Measurements from ENCODE around the gene AUTS2. TPM values are rescaled to one million over a fixed set of nuclear protein-coding genes. Genes with fewer than 3 reads are reported as not detected.
A peak's percentile ranks its signal among the peaks of the same experiment; 100 is the strongest.

The AUTS2 gene
- total and polyA plus RNA-seq, 4 donors, result 4.9 to 24.4 (median 7.0) TPM

DNA sequence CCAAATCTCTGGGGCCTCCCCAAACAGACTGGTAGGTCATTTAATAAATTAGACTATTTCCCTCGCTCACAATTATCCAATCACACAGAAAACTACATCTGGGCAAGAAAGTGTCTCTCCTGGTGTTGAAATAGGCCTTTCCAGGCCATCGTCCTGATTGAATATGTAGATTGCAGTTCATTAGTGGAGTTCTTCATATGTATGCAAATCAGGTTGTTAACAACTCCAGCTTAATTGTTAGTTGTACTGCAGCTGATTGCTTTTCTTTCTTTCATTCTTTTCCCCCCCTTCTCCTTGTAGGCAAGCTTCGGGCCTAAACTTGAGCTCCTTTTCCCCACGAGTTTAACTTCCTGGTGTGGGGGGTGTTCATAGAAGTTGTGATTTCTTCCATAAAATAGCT lies 1174.6 kb downstream of the AUTS2 start:
- DNase-seq (ENCODE audit: low spot score), result no peak
- WGBS, result 92% methylated on average over 4 of the region's 4 CpGs
- Histone ChIP-seq H3K27ac (ENCODE audit: low read depth in 1 of 2, low read length in 2 of 2) (no peak overlapping the region), H3K4me3 (ENCODE audit: low read depth in 1 of 3, low read length in 3 of 3) (no peak overlapping the region), H3K9me3 (ENCODE audit: control insufficient read depth in 4 of 4, low read length in 3 of 4) (no peaks in the 10 kb centered on the region), H3K4me1 (ENCODE audit: control insufficient read depth in 4 of 4, insufficient read depth in 4 of 4, low read length in 3 of 4) (peaks cover 0 to 4% (median under 1%) of the 10 kb centered on the region in 4 donors), H3K27me3 (ENCODE audit: control insufficient read depth in 4 of 4, insufficient read depth in 4 of 4, low read length in 3 of 4) (no peaks in the 10 kb centered on the region), H3K36me3 (ENCODE audit: control insufficient read depth in 4 of 4, insufficient read depth in 3 of 4, low read depth in 1 of 4, low read length in 3 of 4) (peaks cover 12 to 44% (median 35%) of the 10 kb centered on the region in 4 donors), H3K9ac (ENCODE audit: low read depth in 1 of 2, low read length in 2 of 2) (no peak overlapping the region)
- TF ChIP-seq EGR1 (IDR thresholded peaks at IDR 0.05; ENCODE audit: low read depth in 2 of 2) (no peak), JUND (IDR thresholded peaks at IDR 0.05) (no peak), GABPA (IDR thresholded peaks at IDR 0.05 in 1 of 2, conservative IDR thresholded peaks at IDR 0.05 in 1 of 2) (no peak), ATF3 (IDR thresholded peaks at IDR 0.05) (no peak), TAF1 (conservative IDR thresholded peaks at IDR 0.05) (no peak), SP1 (IDR thresholded peaks at IDR 0.05) (no peak), RAD21 (IDR thresholded peaks at IDR 0.05) (no peak), ZBTB33 (IDR thresholded peaks at IDR 0.05) (no peak), FOXA1 (IDR thresholded peaks at IDR 0.05) (no peak)
- TF ChIP-seq, protein P1, sequence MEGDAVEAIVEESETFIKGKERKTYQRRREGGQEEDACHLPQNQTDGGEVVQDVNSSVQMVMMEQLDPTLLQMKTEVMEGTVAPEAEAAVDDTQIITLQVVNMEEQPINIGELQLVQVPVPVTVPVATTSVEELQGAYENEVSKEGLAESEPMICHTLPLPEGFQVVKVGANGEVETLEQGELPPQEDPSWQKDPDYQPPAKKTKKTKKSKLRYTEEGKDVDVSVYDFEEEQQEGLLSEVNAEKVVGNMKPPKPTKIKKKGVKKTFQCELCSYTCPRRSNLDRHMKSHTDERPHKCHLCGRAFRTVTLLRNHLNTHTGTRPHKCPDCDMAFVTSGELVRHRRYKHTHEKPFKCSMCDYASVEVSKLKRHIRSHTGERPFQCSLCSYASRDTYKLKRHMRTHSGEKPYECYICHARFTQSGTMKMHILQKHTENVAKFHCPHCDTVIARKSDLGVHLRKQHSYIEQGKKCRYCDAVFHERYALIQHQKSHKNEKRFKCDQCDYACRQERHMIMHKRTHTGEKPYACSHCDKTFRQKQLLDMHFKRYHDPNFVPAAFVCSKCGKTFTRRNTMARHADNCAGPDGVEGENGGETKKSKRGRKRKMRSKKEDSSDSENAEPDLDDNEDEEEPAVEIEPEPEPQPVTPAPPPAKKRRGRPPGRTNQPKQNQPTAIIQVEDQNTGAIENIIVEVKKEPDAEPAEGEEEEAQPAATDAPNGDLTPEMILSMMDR (IDR thresholded peaks at IDR 0.05; ENCODE audit: low read depth, low read length, missing input control), result no peak

- DNase-seq (ENCODE audit: low spot score), result no peak
- Histone ChIP-seq H3K27me3 (ENCODE audit: control insufficient read depth in 4 of 4, insufficient read depth in 4 of 4, low read length in 3 of 4) (no peaks in the 10 kb centered on the region), H3K9me3 (ENCODE audit: control insufficient read depth in 4 of 4, low read length in 3 of 4) (no peaks in the 10 kb centered on the region), H3K27ac (ENCODE audit: low read depth in 1 of 2, low read length in 2 of 2) (no peak overlapping the region), H3K9ac (ENCODE audit: low read depth in 1 of 2, low read length in 2 of 2) (no peak overlapping the region), H3K36me3 (ENCODE audit: control insufficient read depth in 4 of 4, insufficient read depth in 3 of 4, low read depth in 1 of 4, low read length in 3 of 4) (peaks cover 12 to 43% (median 36%) of the 10 kb centered on the region in 4 donors), H3K4me1 (ENCODE audit: control insufficient read depth in 4 of 4, insufficient read depth in 4 of 4, low read length in 3 of 4) (peaks cover 0 to 4% (median under 1%) of the 10 kb centered on the region in 4 donors), H3K4me3 (ENCODE audit: low read depth in 1 of 3, low read length in 3 of 3) (no peak overlapping the region)
- no peak for TF ChIP-seq RAD21 (IDR thresholded peaks at IDR 0.05)
- 89% methylated on average over 4 of the region's 4 CpGs for WGBS
Observed at GRCh38 chr7:70773406-70773805, 1175.1 kb downstream of the AUTS2 start.

GRCh38 chr7:70774950-70775527 lies 1176.8 kb downstream of the AUTS2 start:
- H3K4me3 ChIP-seq (ENCODE audit: low read depth in 1 of 3, low read length in 3 of 3), result no peak overlapping the region
- H3K9me3 ChIP-seq (ENCODE audit: control insufficient read depth in 4 of 4, low read length in 3 of 4), result no peaks in the 10 kb centered on the region
- no peak overlapping the region for H3K27ac ChIP-seq (ENCODE audit: low read depth in 1 of 2, low read length in 2 of 2)
- no peak overlapping the region for H3K9ac ChIP-seq (ENCODE audit: low read depth in 1 of 2, low read length in 2 of 2)
- H3K27me3 ChIP-seq (ENCODE audit: control insufficient read depth in 4 of 4, insufficient read depth in 4 of 4, low read length in 3 of 4), result no peaks in the 10 kb centered on the region
- no peak for TF ChIP-seq JUND (IDR thresholded peaks at IDR 0.05)
- TF ChIP-seq HNF4A (conservative IDR thresholded peaks at IDR 0.05), result peak; percentile 18 to 24
- TF ChIP-seq, protein P2, sequence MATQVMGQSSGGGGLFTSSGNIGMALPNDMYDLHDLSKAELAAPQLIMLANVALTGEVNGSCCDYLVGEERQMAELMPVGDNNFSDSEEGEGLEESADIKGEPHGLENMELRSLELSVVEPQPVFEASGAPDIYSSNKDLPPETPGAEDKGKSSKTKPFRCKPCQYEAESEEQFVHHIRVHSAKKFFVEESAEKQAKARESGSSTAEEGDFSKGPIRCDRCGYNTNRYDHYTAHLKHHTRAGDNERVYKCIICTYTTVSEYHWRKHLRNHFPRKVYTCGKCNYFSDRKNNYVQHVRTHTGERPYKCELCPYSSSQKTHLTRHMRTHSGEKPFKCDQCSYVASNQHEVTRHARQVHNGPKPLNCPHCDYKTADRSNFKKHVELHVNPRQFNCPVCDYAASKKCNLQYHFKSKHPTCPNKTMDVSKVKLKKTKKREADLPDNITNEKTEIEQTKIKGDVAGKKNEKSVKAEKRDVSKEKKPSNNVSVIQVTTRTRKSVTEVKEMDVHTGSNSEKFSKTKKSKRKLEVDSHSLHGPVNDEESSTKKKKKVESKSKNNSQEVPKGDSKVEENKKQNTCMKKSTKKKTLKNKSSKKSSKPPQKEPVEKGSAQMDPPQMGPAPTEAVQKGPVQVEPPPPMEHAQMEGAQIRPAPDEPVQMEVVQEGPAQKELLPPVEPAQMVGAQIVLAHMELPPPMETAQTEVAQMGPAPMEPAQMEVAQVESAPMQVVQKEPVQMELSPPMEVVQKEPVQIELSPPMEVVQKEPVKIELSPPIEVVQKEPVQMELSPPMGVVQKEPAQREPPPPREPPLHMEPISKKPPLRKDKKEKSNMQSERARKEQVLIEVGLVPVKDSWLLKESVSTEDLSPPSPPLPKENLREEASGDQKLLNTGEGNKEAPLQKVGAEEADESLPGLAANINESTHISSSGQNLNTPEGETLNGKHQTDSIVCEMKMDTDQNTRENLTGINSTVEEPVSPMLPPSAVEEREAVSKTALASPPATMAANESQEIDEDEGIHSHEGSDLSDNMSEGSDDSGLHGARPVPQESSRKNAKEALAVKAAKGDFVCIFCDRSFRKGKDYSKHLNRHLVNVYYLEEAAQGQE (IDR thresholded peaks at IDR 0.05), result no peak
- 65% methylated on average over 3 of the region's 3 CpGs for WGBS
- peaks cover under 1 to 10% (median 4%) of the 10 kb centered on the region in 4 donors for H3K4me1 ChIP-seq (ENCODE audit: control insufficient read depth in 4 of 4, insufficient read depth in 4 of 4, low read length in 3 of 4)
- peaks cover 12 to 46% (median 38%) of the 10 kb centered on the region in 4 donors for H3K36me3 ChIP-seq (ENCODE audit: control insufficient read depth in 4 of 4, insufficient read depth in 3 of 4, low read depth in 1 of 4, low read length in 3 of 4)
- DNase-seq (ENCODE audit: low spot score), result no peak
